GM12891 (cell line): ENCODE data around the gene SNU13.

Experiments
- PAX5 ChIP-seq: IDR thresholded peaks from 2 replicates; pipeline ENCODE4 v1.6.1; 2011; ENCODE audit warnings: low read length, moderate library complexity, mild to moderate bottlenecking; ENCODE audit not compliant: insufficient read depth, severe bottlenecking
- POLR2A ChIP-seq: IDR thresholded peaks from 2 replicates; pipeline ENCODE4 v1.6.1; 2011; ENCODE audit warnings: low read depth, low read length, control low read depth
- POLR2AphosphoS5 ChIP-seq: IDR thresholded peaks from 2 replicates; pipeline ENCODE4 v1.6.1; 2011; ENCODE audit warnings: low read depth, low read length, control low read depth
- POU2F2 ChIP-seq: IDR thresholded peaks from 2 replicates; pipeline ENCODE4 v1.6.1; 2011; ENCODE audit warnings: low read depth, mild to moderate bottlenecking, control low read depth, low read length, moderate library complexity
- TAF1 ChIP-seq: IDR thresholded peaks from 2 replicates; pipeline ENCODE4 v1.6.1; 2011; ENCODE audit warnings: low read depth, low read length, control low read depth

- no peak for TF ChIP-seq POLR2A
- no peak for TF ChIP-seq POLR2AphosphoS5
- no peak for TF ChIP-seq PAX5
- TF ChIP-seq TAF1: 0 out of 2 replicates have a peak, but pooled peaks have one; percentile 11
- TF ChIP-seq POU2F2: no peak
Observed at GRCh38 chr22:41699264-41700107, 10.8 kb upstream of the SNU13 start, which contains the start of gene MEI1.
